ENCODE measurements around the gene SART1.
"Not testable (repeated sequence)": the region's sequence is repeated elsewhere in the genome, so short reads cannot be mapped to it uniquely, and the experiment has no call there.

SART1 gene

GRCh38 chr11:65931773-65932557, 29.6 kb upstream of the SART1 start:
- DNase-seq (ENCODE audit: low spot score), result no peak

GRCh38 chr11:65932558-65932919, 29.0 kb upstream of the SART1 start:
- no peak for DNase-seq (ENCODE audit: low spot score)

- no peak for DNase-seq (ENCODE audit: low spot score)
Measured at GRCh38 chr11:65934014-65934413, 27.5 kb upstream of the SART1 start.

- no peak for DNase-seq (ENCODE audit: low spot score)
Measured at GRCh38 chr11:65937766-65938165, 23.8 kb upstream of the SART1 start.

GRCh38 chr11:65941720-65942310, 19.7 kb upstream of the SART1 start:
- no peak for DNase-seq (ENCODE audit: low spot score)

GRCh38 chr11:65942531-65942930, 19.0 kb upstream of the SART1 start:
- no peak for DNase-seq (ENCODE audit: low spot score)

- no peak for DNase-seq (ENCODE audit: low spot score)
Measured at GRCh38 chr11:65944191-65944590, 17.3 kb upstream of the SART1 start.

GRCh38 chr11:65944767-65945166, 16.8 kb upstream of the SART1 start:
- DNase-seq (ENCODE audit: low spot score), result no peak

- DNase-seq (ENCODE audit: low spot score), result no peak
Measured at GRCh38 chr11:65945430-65945911, 16.1 kb upstream of the SART1 start, which contains the start of gene TSGA10IP. TSGA10IP (plus strand) TSS chr11:65945480; CDS start chr11:65945676, 196 bp downstream.

- DNase-seq (ENCODE audit: low spot score), result no peak
Measured at GRCh38 chr11:65945941-65946558, 15.5 kb upstream of the SART1 start.

GRCh38 chr11:65946655-65947054, 14.9 kb upstream of the SART1 start:
- DNase-seq (ENCODE audit: low spot score), result no peak

- DNase-seq (ENCODE audit: low spot score), result no peak
Measured at GRCh38 chr11:65947133-65947532, 14.4 kb upstream of the SART1 start.

GRCh38 chr11:65947603-65948125, 13.9 kb upstream of the SART1 start:
- DNase-seq (ENCODE audit: low spot score), result no peak

- DNase-seq (ENCODE audit: low spot score), result not testable (repeated sequence)
Measured at GRCh38 chr11:65950711-65951110, 10.8 kb upstream of the SART1 start.

- not testable (repeated sequence) for DNase-seq (ENCODE audit: low spot score)
Measured at GRCh38 chr11:65951641-65952040, 9.9 kb upstream of the SART1 start.

- DNase-seq (ENCODE audit: low spot score), result no peak
Measured at GRCh38 chr11:65952052-65952521, 9.4 kb upstream of the SART1 start.

GRCh38 chr11:65953471-65953870, 8.1 kb upstream of the SART1 start:
- DNase-seq (ENCODE audit: low spot score), result no peak

- DNase-seq (ENCODE audit: low spot score), result no peak
Measured at GRCh38 chr11:65954771-65955170, 6.8 kb upstream of the SART1 start.

- no peak for DNase-seq (ENCODE audit: low spot score)
Measured at GRCh38 chr11:65958291-65958690, 3.2 kb upstream of the SART1 start.

GRCh38 chr11:65958774-65959420, 2.6 kb upstream of the SART1 start:
- DNase-seq (ENCODE audit: low spot score), result no peak

- DNase-seq (ENCODE audit: low spot score), result no peak
Measured at GRCh38 chr11:65960824-65961266, 689 bp upstream of the SART1 start.

GRCh38 chr11:65962141-65962564, 619 bp downstream of the SART1 start:
- DNase-seq (ENCODE audit: low spot score), result no peak

Data from kidney tubule cell (primary cell).